Measurements from ENCODE around the gene TSPAN3. TPM values are rescaled to one million over a fixed set of nuclear protein-coding genes. Genes with fewer than 3 reads are reported as not detected.
A peak's percentile ranks its signal among the peaks of the same experiment; 100 is the strongest.

Gene TSPAN3
- total RNA-seq, 3 donors from 2014 or later (not counting 1 experiment from before 2014, with no cell fraction given): 18.7 to 37.4 (median 29.9) TPM

- peak overlapping the region; percentile 5 for H3K4me3 ChIP-seq (ENCODE audit: low read length)
- peaks cover 32% of the 10 kb centered on the region for H3K36me3 ChIP-seq (ENCODE audit: control insufficient read depth, insufficient read depth, low read length)
- no peak for TF ChIP-seq CTCF (IDR thresholded peaks at IDR 0.05)
- H3K9me3 Mint-ChIP-seq: no peaks in the 10 kb centered on the region
- no peaks in the 10 kb centered on the region for H3K27me3 ChIP-seq (ENCODE audit: control insufficient read depth, insufficient read depth, low read length)
- no peaks in the 10 kb centered on the region for H3K27me3 Mint-ChIP-seq (ENCODE audit: low read depth in 2 of 2)
- H3K4me3 Mint-ChIP-seq: peak overlapping the region; percentile 90
- peak; percentile 57 to 80 for DNase-seq
- intact Hi-C loops (cut with micrococcal nuclease): loop anchor here (5.0 kb wide), 2 partner anchors 81 to 169 kb away; partner anchors contain the start of gene RCN2
- ATAC-seq: peak; percentile 43 to 56 (median 55)
- peaks cover 99% of the 10 kb centered on the region for H3K4me1 ChIP-seq (ENCODE audit: control insufficient read depth, insufficient read depth, low read length)
- H3K36me3 Mint-ChIP-seq: no peaks in the 10 kb centered on the region
- no peaks in the 10 kb centered on the region for H3K9me3 ChIP-seq (ENCODE audit: control insufficient read depth, insufficient read depth, low read length)
- H3K27ac ChIP-seq (ENCODE audit: low read length): peak overlapping the region; percentile 84
- peak overlapping the region; percentile 96 to 99 for H3K27ac Mint-ChIP-seq
- peaks cover 65 to 90% of the 10 kb centered on the region in 2 donors for H3K4me1 Mint-ChIP-seq
- 20% methylated on average over 4 of the region's 4 CpGs for WGBS (ENCODE audit: insufficient coverage)
Observed at GRCh38 chr15:77012868-77013267, 58.0 kb downstream of the TSPAN3 start.

GRCh38 chr15:77012117-77012712 lies 58.7 kb downstream of the TSPAN3 start:
- Mint-ChIP-seq H3K36me3 (no peaks in the 10 kb centered on the region), H3K27me3 (ENCODE audit: low read depth in 2 of 2) (no peaks in the 10 kb centered on the region), H3K27ac (peak overlapping the region; percentile 96 to 99), H3K9me3 (no peaks in the 10 kb centered on the region), H3K4me3 (peak overlapping the region; percentile 90), H3K4me1 (peaks cover 58 to 83% of the 10 kb centered on the region in 2 donors)
- no peak for ATAC-seq
- Histone ChIP-seq H3K27me3 (ENCODE audit: control insufficient read depth, insufficient read depth, low read length) (no peaks in the 10 kb centered on the region), H3K27ac (ENCODE audit: low read length) (peak overlapping the region; percentile 84), H3K4me3 (ENCODE audit: low read length) (no peak overlapping the region), H3K4me1 (ENCODE audit: control insufficient read depth, insufficient read depth, low read length) (peaks cover 99% of the 10 kb centered on the region), H3K9me3 (ENCODE audit: control insufficient read depth, insufficient read depth, low read length) (no peaks in the 10 kb centered on the region), H3K36me3 (ENCODE audit: control insufficient read depth, insufficient read depth, low read length) (peaks cover 31% of the 10 kb centered on the region)
- no peak for DNase-seq
- intact Hi-C loops (cut with micrococcal nuclease): loop anchor here (5.0 kb wide), 2 partner anchors 80 to 170 kb away; partner anchors contain the start of gene RCN2
- TF ChIP-seq CTCF (IDR thresholded peaks at IDR 0.05): no peak
- 94% methylated on average over 3 of the region's 3 CpGs for WGBS (ENCODE audit: insufficient coverage)

GRCh38 chr15:77010857-77011256 lies 60.1 kb downstream of the TSPAN3 start:
- Mint-ChIP-seq H3K4me1 (peaks cover 64 to 84% of the 10 kb centered on the region in 2 donors), H3K36me3 (no peaks in the 10 kb centered on the region), H3K27me3 (ENCODE audit: low read depth in 2 of 2) (no peaks in the 10 kb centered on the region), H3K4me3 (peak overlapping the region; percentile 49), H3K27ac (peak overlapping the region; percentile 85 to 96), H3K9me3 (no peaks in the 10 kb centered on the region)
- no peak overlapping the region for H3K4me3 ChIP-seq (ENCODE audit: low read length)
- peak overlapping the region; percentile 61 for H3K27ac ChIP-seq (ENCODE audit: low read length)
- ATAC-seq (no peak), DNase-seq (peak in 1 of 2 donors; percentile 61)
- H3K27me3 ChIP-seq (ENCODE audit: control insufficient read depth, insufficient read depth, low read length): no peaks in the 10 kb centered on the region
- no peaks in the 10 kb centered on the region for H3K9me3 ChIP-seq (ENCODE audit: control insufficient read depth, insufficient read depth, low read length)
- H3K36me3 ChIP-seq (ENCODE audit: control insufficient read depth, insufficient read depth, low read length): peaks cover 33% of the 10 kb centered on the region
- intact Hi-C loops (cut with micrococcal nuclease): loop anchor here (5.0 kb wide), 2 partner anchors 79 to 171 kb away; partner anchors contain the start of gene RCN2
- 37% methylated on average over 3 of the region's 4 CpGs for WGBS (ENCODE audit: insufficient coverage)
- peaks cover 91% of the 10 kb centered on the region for H3K4me1 ChIP-seq (ENCODE audit: control insufficient read depth, insufficient read depth, low read length)
- TF ChIP-seq CTCF (IDR thresholded peaks at IDR 0.05): no peak

Data from natural killer cell (primary cell).